Stimulated activated CD4-positive, alpha-beta T cell treated with anti-CD3 and anti-CD28 coated beads, Interleukin-15, amount 100 ng/mL, for 24 hours (primary cell): ENCODE results near the gene CDC6.

Source experiments
- DNase-seq: peaks from one replicate; pipeline ENCODE4 v3.0.0-alpha.2; 2020

The CDC6 gene

GRCh38 chr17:40342504-40343218 is 55.0 kb downstream of the CDC6 start:
- no peak for DNase-seq

GRCh38 chr17:40343219-40344119 is 55.8 kb downstream of the CDC6 start:
- no peak for DNase-seq

GRCh38 chr17:40344421-40345160 is 56.9 kb downstream of the CDC6 start:
- no peak for DNase-seq

- peak; percentile 50 for DNase-seq
Measured at GRCh38 chr17:40345161-40345993, 57.7 kb downstream of the CDC6 start.

GRCh38 chr17:40345994-40346764 is 58.5 kb downstream of the CDC6 start:
- no peak for DNase-seq

GRCh38 chr17:40346765-40347158 is 59.1 kb downstream of the CDC6 start:
- DNase-seq: no peak

GRCh38 chr17:40347319-40348135 is 59.8 kb downstream of the CDC6 start:
- DNase-seq: no peak

GRCh38 chr17:40348136-40348504 is 60.4 kb downstream of the CDC6 start:
- no peak for DNase-seq

GRCh38 chr17:40348562-40349476 is 61.1 kb downstream of the CDC6 start:
- no peak for DNase-seq

- no peak for DNase-seq
Measured at GRCh38 chr17:40349477-40349894, 61.8 kb downstream of the CDC6 start.

GRCh38 chr17:40349895-40350688 is 62.4 kb downstream of the CDC6 start:
- no peak for DNase-seq

- no peak for DNase-seq
Measured at GRCh38 chr17:40350689-40351358, 63.1 kb downstream of the CDC6 start.

GRCh38 chr17:40351359-40352236 is 63.9 kb downstream of the CDC6 start:
- DNase-seq: no peak

GRCh38 chr17:40352237-40352778 is 64.6 kb downstream of the CDC6 start:
- DNase-seq: no peak

GRCh38 chr17:40352779-40353394 is 65.2 kb downstream of the CDC6 start:
- no peak for DNase-seq
